Stimulated activated CD4-positive, alpha-beta T cell treated with anti-CD3 and anti-CD28 coated beads, TNF-alpha, amount 100 ng/mL, for 4 hours (primary cell): ENCODE results near the gene SPHK2.
"Not testable (repeated sequence)": the region's sequence is repeated elsewhere in the genome, so short reads cannot be mapped to it uniquely, and the experiment has no call there.

Source experiments
- DNase-seq, 3 experiments: peaks; one replicate each; pipeline ENCODE4 v3.0.0-alpha.2; 2020; ENCODE audit warnings: low read depth in 3 of 3

The SPHK2 gene

GRCh38 chr19:48637449-48637947 is 18.2 kb downstream of the SPHK2 start:
- peak; percentile 97 to 99 (median 98) for DNase-seq

- DNase-seq: peak; percentile 56 to 78 (median 70)
Observed at GRCh38 chr19:48637948-48638830, 18.9 kb downstream of the SPHK2 start.

- no peak for DNase-seq
Observed at GRCh38 chr19:48638831-48639381, 19.6 kb downstream of the SPHK2 start.

GRCh38 chr19:48639483-48640375 is 20.4 kb downstream of the SPHK2 start:
- DNase-seq: no peak

- no peak for DNase-seq
Observed at GRCh38 chr19:48641850-48642249, 22.5 kb downstream of the SPHK2 start.

GRCh38 chr19:48642862-48643261 is 23.6 kb downstream of the SPHK2 start:
- no peak for DNase-seq

GRCh38 chr19:48644355-48644754 is 25.0 kb downstream of the SPHK2 start:
- no peak for DNase-seq

GRCh38 chr19:48644839-48645619 is 25.7 kb downstream of the SPHK2 start:
- peak in 2 of 3 experiments; percentile 39 to 57 for DNase-seq

- DNase-seq: no peak
Observed at GRCh38 chr19:48645620-48646000, 26.3 kb downstream of the SPHK2 start.

GRCh38 chr19:48646001-48646721 is 26.9 kb downstream of the SPHK2 start, which contains the start of gene CA11:
TSS of gene CA11 (minus strand) at chr19:48646187. CDS start at chr19:48645632, 555 bp downstream.
- peak; percentile 88 to 91 (median 88) for DNase-seq

GRCh38 chr19:48646722-48647216 is 27.5 kb downstream of the SPHK2 start:
- DNase-seq: no peak

GRCh38 chr19:48648134-48648533 is 28.8 kb downstream of the SPHK2 start:
- no peak for DNase-seq

GRCh38 chr19:48650974-48651682 is 31.8 kb downstream of the SPHK2 start:
- no peak for DNase-seq

GRCh38 chr19:48651683-48652048 is 32.4 kb downstream of the SPHK2 start:
- no peak for DNase-seq

- no peak for DNase-seq
Observed at GRCh38 chr19:48654299-48655059, 35.2 kb downstream of the SPHK2 start.

- DNase-seq: no peak
Observed at GRCh38 chr19:48656840-48657474, 37.7 kb downstream of the SPHK2 start.

GRCh38 chr19:48657828-48658227 is 38.5 kb downstream of the SPHK2 start:
- not testable (repeated sequence) for DNase-seq

GRCh38 chr19:48658483-48658882 is 39.2 kb downstream of the SPHK2 start:
- DNase-seq: no peak
